Measurements from ENCODE around the gene USP28. TPM values are rescaled to one million over a fixed set of nuclear protein-coding genes. Genes with fewer than 3 reads are reported as not detected.

The USP28 gene
- total RNA-seq, 4 donors from 2014 or later = 13.4 to 19.6 (median 14.1) TPM

GRCh38 chr11:113849713-113850112 lies 25.7 kb downstream of the USP28 start:
- H3K9me3 ChIP-seq = no peaks in the 10 kb centered on the region
- 52% methylated on average over 4 of the region's 4 CpGs for WGBS
- no peak overlapping the region for H3K4me3 ChIP-seq
- no peaks in the 10 kb centered on the region for H3K27me3 ChIP-seq
- H3K36me3 ChIP-seq = peaks cover 41% of the 10 kb centered on the region
- DNase-seq (ENCODE audit: low spot score in 2 of 2) = no peak
- no peak overlapping the region for H3K27ac ChIP-seq
- no peak for TF ChIP-seq CTCF (IDR thresholded peaks at IDR 0.05)
- TF ChIP-seq EP300 (IDR thresholded peaks at IDR 0.05) = no peak
- no peak for TF ChIP-seq POLR2AphosphoS5 (IDR thresholded peaks at IDR 0.05)
- no peak for TF ChIP-seq POLR2A (IDR thresholded peaks at IDR 0.05)
- H3K4me1 ChIP-seq = no peaks in the 10 kb centered on the region

- H3K9me3 ChIP-seq = no peaks in the 10 kb centered on the region
- no peak overlapping the region for H3K4me3 ChIP-seq
- H3K4me1 ChIP-seq = no peaks in the 10 kb centered on the region
- TF ChIP-seq POLR2AphosphoS5 (IDR thresholded peaks at IDR 0.05) = no peak
- no peak for TF ChIP-seq EP300 (IDR thresholded peaks at IDR 0.05)
- no peak for TF ChIP-seq POLR2A (IDR thresholded peaks at IDR 0.05)
- TF ChIP-seq CTCF (IDR thresholded peaks at IDR 0.05) = no peak
- DNase-seq (ENCODE audit: low spot score in 2 of 2) = no peak
- H3K27ac ChIP-seq = no peak overlapping the region
- peaks cover 36% of the 10 kb centered on the region for H3K36me3 ChIP-seq
- H3K27me3 ChIP-seq = no peaks in the 10 kb centered on the region
Measured at GRCh38 chr11:113847580-113847979, 27.8 kb downstream of the USP28 start.

- no peaks in the 10 kb centered on the region for H3K9me3 ChIP-seq
- H3K27me3 ChIP-seq = no peaks in the 10 kb centered on the region
- peaks cover 31% of the 10 kb centered on the region for H3K36me3 ChIP-seq
- no peak for TF ChIP-seq EP300 (IDR thresholded peaks at IDR 0.05)
- TF ChIP-seq POLR2A (IDR thresholded peaks at IDR 0.05) = no peak
- no peak for TF ChIP-seq POLR2AphosphoS5 (IDR thresholded peaks at IDR 0.05)
- no peak for TF ChIP-seq CTCF (IDR thresholded peaks at IDR 0.05)
- DNase-seq (ENCODE audit: low spot score in 2 of 2) = no peak
- H3K27ac ChIP-seq = no peak overlapping the region
- no peaks in the 10 kb centered on the region for H3K4me1 ChIP-seq
- 89% methylated on average over 6 of the region's 6 CpGs for whole genome bisulfite sequencing
- H3K4me3 ChIP-seq = no peak overlapping the region
Measured at GRCh38 chr11:113847111-113847510, 28.3 kb downstream of the USP28 start.

- H3K36me3 ChIP-seq = peaks cover 38% of the 10 kb centered on the region
- WGBS = 92% methylated on average over 1 of the region's 1 CpG
- H3K27ac ChIP-seq = no peak overlapping the region
- no peaks in the 10 kb centered on the region for H3K27me3 ChIP-seq
- no peaks in the 10 kb centered on the region for H3K9me3 ChIP-seq
- no peak for DNase-seq (ENCODE audit: low spot score in 2 of 2)
- H3K4me1 ChIP-seq = no peaks in the 10 kb centered on the region
- TF ChIP-seq CTCF (IDR thresholded peaks at IDR 0.05) = no peak
- no peak for TF ChIP-seq POLR2AphosphoS5 (IDR thresholded peaks at IDR 0.05)
- no peak overlapping the region for H3K4me3 ChIP-seq
Measured at GRCh38 chr11:113841691-113842090, 33.7 kb downstream of the USP28 start.

- H3K4me3 ChIP-seq = no peak overlapping the region
- peaks cover 44% of the 10 kb centered on the region for H3K36me3 ChIP-seq
- H3K9me3 ChIP-seq = no peaks in the 10 kb centered on the region
- no peaks in the 10 kb centered on the region for H3K27me3 ChIP-seq
- no peaks in the 10 kb centered on the region for H3K4me1 ChIP-seq
- TF ChIP-seq POLR2AphosphoS5 (IDR thresholded peaks at IDR 0.05) (no peak), POLR2A (IDR thresholded peaks at IDR 0.05) (no peak), CTCF (IDR thresholded peaks at IDR 0.05) (no peak), EP300 (IDR thresholded peaks at IDR 0.05) (no peak)
- no peak overlapping the region for H3K27ac ChIP-seq
- 95% methylated on average over 3 of the region's 3 CpGs for WGBS
- no peak for DNase-seq (ENCODE audit: low spot score in 2 of 2)
Measured at GRCh38 chr11:113840932-113841664, 34.3 kb downstream of the USP28 start.
